ENCODE measurements around the gene TEX261.

DNA sequence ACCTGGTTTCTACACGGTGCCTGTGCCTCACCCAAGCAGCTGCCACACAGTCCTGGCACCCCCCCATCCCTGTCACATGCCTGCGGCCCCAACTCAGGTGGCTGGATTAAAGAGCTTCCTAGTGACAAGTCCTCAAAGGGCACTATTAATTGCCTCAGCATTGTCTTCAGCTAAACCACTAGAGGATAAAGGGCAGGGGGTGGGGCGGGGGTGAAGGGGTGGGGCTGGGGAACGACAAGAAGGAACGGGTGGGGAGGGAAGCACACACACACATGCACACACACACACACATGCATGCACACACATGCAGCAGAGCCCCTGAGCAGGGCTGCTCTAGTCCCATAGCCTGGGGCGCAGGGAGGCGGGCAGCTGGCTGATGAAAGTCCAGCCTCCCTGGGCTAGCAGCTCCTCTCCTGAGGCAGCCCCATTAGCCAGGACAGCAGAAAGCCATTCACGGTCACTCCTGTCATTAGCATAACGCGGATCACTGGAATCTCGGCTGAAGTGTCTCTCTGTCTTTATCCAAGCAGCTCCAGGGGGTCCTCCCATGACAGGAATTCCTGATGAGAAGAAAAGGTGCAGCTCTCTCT lies 7.4 kb upstream of the TEX261 start:
- TF ChIP-seq POLR2A (IDR thresholded peaks at IDR 0.05; ENCODE audit: control extremely low read depth in 1 of 2, low read depth in 2 of 2, low read length in 2 of 2) (no peak), SP1 (IDR thresholded peaks at IDR 0.05; ENCODE audit: low read depth, low read length) (no peak), YY1 (IDR thresholded peaks at IDR 0.05; ENCODE audit: low read depth, low read length) (no peak), CTCF (IDR thresholded peaks at IDR 0.05; ENCODE audit: control extremely low read depth in 1 of 3, insufficient read depth in 1 of 3, low read depth in 1 of 3, low read length in 3 of 3) (no peak), BRCA1 (IDR thresholded peaks at IDR 0.05; ENCODE audit: low read depth, low read length) (no peak), TAF1 (IDR thresholded peaks at IDR 0.05; ENCODE audit: low read depth, low read length) (no peak), POLR2AphosphoS5 (IDR thresholded peaks at IDR 0.05; ENCODE audit: low read depth, low read length) (no peak), RFX5 (IDR thresholded peaks at IDR 0.05; ENCODE audit: borderline replicate concordance, low read depth, low read length) (no peak), GABPA (IDR thresholded peaks at IDR 0.05; ENCODE audit: borderline replicate concordance, insufficient read depth, low read length) (no peak), RAD21 (IDR thresholded peaks at IDR 0.05 in 1 of 2, conservative IDR thresholded peaks at IDR 0.05 in 1 of 2; ENCODE audit: low read depth in 2 of 2, low read length in 2 of 2) (no peak)

Data from H1 (cell line).